Stimulated activated CD4-positive, alpha-beta T cell treated with anti-CD3 and anti-CD28 coated beads, TNF-alpha, amount 100 ng/mL, for 1 hour (primary cell): ENCODE measurements around the gene IQCF5.
"Not testable (repeated sequence)": the region's sequence is repeated elsewhere in the genome, so short reads cannot be mapped to it uniquely, and the experiment has no call there.

ENCODE experiments used
- DNase-seq, 3 donors: peaks; one replicate each; pipeline ENCODE4 v3.0.0-alpha.2; 2020; ENCODE audit warnings: low read depth in 3 of 3, low spot score in 1 of 3

Gene IQCF5

DNA sequence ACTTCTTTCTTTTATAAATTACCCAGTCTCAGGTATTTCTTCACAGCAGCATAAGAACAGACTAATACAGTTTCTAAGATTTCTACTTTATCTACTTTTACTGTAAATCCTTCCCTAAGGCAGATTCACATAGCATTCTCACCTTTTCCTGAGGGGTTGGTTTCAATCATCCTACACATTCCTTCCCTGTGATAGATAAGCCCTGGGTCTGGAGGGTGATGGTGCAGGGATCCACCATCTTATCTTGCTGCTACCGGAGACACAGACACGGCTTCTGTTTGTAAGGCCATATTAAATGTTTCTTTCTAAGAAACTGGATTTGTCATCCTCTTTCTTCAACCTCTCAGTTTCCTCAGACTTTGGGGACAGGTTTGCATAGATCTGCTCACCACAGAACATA is 6.1 kb downstream of the IQCF5 start:
- no peak for DNase-seq

DNA sequence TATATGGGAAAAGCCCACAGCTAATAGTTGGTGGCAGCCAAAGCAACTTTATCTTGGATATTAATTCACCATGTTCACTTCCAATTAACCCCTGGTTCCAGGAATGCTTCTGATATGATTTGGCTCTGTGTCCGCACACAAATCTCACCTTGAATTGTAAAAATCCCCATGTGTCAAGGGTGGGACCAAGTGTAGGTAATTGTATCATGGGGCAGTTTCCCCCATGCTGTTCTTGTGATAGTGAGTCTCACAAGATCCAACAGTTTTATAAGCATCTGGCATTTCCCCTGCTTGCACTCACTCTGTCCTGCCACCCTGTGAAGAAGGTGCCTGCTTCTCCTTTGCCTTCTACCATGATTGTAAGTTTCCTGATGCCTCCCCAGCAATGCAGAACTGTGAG is 6.5 kb downstream of the IQCF5 start:
- DNase-seq, result not testable (repeated sequence)

DNA sequence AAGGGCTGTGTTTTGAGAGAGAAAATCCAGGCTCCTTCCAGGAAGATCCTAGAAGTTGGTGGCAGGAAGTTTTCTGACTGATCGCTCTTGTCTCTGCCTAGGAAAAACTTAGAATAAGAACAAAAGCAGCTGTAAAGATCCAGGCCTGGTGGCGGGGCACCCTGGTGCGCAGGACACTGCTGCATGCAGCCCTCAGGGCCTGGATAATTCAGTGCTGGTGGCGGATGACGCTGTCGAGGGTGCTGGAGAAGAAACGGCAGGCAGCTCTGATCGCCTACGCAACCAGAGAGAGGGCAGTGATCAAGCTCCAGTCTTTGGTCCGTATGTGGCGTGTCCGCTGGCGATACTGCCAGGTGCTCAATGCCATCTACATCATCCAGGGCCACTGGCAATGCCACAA is 12.5 kb downstream of the IQCF5 start:
- no peak for DNase-seq

DNA sequence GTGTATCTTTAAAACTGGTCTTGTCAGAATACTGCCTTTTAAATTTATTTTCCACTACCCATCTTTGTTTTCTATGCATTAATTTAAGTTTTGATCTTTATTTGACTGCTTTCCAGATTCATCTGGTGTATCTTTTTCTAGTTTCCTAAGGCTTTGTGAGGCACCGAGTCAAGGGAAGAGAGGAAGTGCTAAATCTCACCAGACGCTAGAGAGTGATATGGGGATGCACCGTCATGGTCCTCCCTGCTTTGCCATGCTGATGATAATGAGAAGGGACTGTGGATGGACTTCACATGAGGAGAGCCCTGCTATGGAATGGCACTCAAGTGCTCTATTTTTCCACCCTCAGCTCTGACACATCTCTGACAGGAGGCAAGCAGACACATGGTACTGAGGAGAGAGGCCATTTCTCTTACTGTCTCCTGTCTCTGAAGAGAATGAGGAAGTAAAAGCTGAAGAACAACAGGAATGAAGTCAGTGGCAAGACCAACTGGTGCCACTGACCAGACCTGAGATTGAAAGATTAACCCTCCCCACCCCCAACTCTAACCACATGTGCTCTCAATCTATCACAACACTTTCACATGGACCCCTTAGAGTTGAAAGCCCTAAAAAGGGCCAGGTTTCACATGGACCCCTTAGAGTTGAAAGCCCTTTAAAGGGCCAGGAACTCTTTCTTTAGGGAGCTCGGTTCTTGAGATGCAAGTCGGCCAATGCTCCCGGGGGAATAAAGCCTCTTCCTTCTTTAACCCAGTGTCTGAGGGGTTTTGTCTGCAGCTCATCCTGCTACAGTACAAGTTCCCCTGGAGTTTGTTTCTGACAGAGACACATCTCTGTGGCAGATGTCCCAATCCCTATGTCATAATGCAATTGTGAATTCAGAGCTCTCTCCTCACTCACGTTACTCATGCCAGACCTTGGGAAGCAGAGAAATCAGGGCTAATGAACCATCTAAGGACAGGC is 14.4 kb downstream of the IQCF5 start, which contains the start of gene IQCF2:
IQCF2 (plus strand) TSS at position 913 of the 963 bp plus-strand sequence. CDS start 52 bp downstream, outside the sequence.
- no peak for DNase-seq

DNA sequence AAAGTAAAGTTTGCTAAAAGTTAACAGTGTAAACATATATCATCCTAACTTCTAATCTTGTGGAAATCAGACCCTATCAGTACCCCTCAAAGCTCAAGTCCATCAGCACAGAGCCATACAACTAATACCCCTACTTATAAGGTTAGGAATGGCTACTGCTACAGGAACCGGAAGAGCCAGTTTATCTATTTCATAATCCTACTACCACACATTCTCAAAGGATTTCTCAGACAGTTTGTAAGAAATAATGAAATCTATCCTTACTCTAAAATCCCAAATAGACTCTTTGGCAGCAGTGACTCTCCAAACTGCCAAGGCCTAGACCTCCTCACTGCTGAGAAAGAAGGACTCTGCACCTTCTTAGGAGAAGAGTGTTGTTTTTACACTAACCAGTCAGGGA is 20.0 kb downstream of the IQCF5 start:
- not testable (repeated sequence) for DNase-seq

DNA sequence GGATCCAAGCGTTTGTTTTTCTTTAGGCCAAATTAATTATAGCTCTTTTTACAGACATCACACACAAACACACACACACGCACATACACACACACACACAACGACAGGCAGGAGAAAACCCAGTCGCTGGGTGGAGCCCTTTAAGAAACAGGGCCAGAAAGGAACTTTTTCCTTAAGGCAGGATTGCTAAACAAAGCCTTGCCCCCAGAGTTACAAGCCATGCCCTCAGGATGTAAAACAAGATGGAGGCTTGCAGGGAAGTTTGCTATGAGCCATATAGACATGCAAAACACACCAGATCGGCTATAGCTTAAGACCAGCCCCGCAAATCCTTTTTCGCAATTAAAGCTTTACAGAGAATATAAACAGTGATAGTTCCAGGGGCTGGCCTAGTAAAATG is 30.3 kb downstream of the IQCF5 start:
- no peak for DNase-seq

DNA sequence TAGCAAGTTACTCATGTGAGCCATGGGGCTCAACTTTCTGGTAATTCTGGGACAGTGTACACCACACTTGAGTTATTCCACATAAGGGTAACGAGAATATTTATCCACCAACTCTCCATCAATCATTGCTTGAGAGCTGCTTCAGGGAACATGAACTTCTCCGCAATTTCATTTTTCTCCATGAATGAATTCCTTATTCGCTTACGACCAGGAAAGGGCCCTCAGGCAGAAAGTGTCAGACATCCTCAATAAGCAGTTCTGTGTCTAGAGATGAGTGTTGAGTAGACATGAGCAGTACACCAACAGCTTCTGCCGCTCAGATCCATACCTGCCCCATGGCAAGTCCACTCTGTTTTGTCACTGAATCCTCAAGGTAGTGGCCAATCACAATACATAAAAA is 38.8 kb downstream of the IQCF5 start:
- no peak for DNase-seq

DNA sequence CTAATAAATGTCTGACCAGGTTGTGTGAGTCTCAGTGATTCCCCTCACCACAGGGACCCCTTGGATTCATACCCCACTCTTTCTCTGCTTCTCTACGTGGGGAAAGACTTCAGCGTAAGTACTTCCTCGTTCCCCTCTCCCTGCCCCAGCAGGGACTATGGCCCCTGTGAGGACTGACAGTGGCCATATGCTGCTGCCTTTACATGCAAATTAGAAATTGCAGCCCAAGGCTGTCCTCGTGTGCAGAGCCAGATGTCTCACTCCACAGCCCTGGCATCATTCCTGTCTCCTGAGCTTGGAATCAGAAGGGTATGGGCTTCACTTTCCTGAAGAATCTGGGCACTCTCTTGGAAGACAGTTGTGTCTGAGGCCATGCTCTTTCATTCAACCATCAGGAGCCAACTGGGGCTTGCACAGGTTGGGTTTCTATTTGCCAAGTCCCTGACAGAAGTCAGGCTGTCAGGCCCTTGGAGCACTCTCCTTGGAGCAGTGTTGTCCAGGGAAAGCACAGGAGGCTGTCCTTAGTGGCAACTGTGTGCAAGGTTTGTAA is 44.5 kb downstream of the IQCF5 start:
- no peak for DNase-seq

DNA sequence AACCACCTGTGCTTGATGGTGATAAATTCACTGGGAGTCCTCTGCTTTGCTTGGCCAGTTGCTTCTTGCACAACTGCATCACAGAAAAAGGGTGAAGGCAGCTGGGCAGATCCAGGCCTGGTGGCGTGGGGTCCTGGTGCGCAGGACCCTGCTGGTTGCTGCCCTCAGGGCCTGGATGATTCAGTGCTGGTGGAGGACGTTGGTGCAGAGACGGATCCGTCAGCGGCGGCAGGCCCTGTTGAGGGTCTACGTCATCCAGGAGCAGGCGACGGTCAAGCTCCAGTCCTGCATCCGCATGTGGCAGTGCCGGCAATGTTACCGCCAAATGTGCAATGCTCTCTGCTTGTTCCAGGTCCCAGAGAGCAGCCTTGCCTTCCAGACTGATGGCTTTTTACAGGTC is 45.1 kb downstream of the IQCF5 start:
- no peak for DNase-seq

DNA sequence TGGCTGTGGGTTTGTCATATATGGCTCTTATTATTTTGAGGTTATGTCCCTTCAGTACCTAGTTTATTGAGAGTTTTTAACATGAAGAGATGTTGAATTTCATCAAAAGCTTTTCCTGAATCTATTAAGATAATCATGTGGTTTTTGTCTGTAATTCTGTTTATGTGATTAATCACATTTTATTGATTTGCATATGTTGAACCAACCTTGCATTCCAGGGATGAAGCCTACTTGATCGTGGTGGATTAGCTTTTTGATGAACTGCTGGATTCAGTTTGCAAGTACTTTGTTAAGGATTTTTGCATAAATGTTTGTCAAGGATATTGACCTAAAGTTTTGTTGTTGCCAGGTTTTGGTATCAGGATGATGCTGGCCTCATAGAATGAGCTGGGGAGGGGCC is 47.1 kb downstream of the IQCF5 start:
- no peak for DNase-seq
